HG03469 (cell line): Measurements from ENCODE around the gene LRRC51.
A peak's percentile ranks its signal among the peaks of the same experiment; 100 is the strongest.

Experiments used
- ATAC-seq: cut with Tn5 transposase; IDR thresholded peaks from one replicate; pipeline ENCODE4 v1.9.1; 2021; ENCODE audit warnings: mild to moderate bottlenecking, moderate library complexity, moderate number of reproducible peaks; ENCODE audit not compliant: unreplicated experiment

The LRRC51 gene

GRCh38 chr11:72080326-72081183 lies at the start of gene LRRC51, which contains the start of gene NUMA1:
Gene LRRC51, plus strand, starts transcription at chr11:72080850. Its CDS starts 8,234 bp downstream, at chr11:72089084.
Gene NUMA1, minus strand, starts transcription at chr11:72080542. Its CDS starts 44,599 bp downstream, at chr11:72035943.
- ATAC-seq: peak; percentile 88

- ATAC-seq: no peak
Observed at GRCh38 chr11:72036687-72037086, 44.0 kb upstream of the LRRC51 start.

- no peak for ATAC-seq
Observed at GRCh38 chr11:72037554-72038311, 42.9 kb upstream of the LRRC51 start.

GRCh38 chr11:72038491-72038890 lies 42.2 kb upstream of the LRRC51 start:
- no peak for ATAC-seq

GRCh38 chr11:72039031-72039855 lies 41.4 kb upstream of the LRRC51 start:
- ATAC-seq: no peak

- no peak for ATAC-seq
Observed at GRCh38 chr11:72039856-72040401, 40.7 kb upstream of the LRRC51 start.

GRCh38 chr11:72040491-72041363 lies 39.9 kb upstream of the LRRC51 start:
- no peak for ATAC-seq

GRCh38 chr11:72041364-72042063 lies 39.1 kb upstream of the LRRC51 start:
- ATAC-seq: no peak

GRCh38 chr11:72042064-72042745 lies 38.4 kb upstream of the LRRC51 start:
- no peak for ATAC-seq

GRCh38 chr11:72045849-72046248 lies 34.8 kb upstream of the LRRC51 start:
- ATAC-seq: no peak

- ATAC-seq: no peak
Observed at GRCh38 chr11:72048766-72049460, 31.7 kb upstream of the LRRC51 start.

- no peak for ATAC-seq
Observed at GRCh38 chr11:72058416-72059034, 22.1 kb upstream of the LRRC51 start.

GRCh38 chr11:72061739-72062396 lies 18.8 kb upstream of the LRRC51 start:
- no peak for ATAC-seq

- ATAC-seq: no peak
Observed at GRCh38 chr11:72066855-72067254, 13.8 kb upstream of the LRRC51 start.

- no peak for ATAC-seq
Observed at GRCh38 chr11:72067266-72067665, 13.4 kb upstream of the LRRC51 start.

GRCh38 chr11:72067676-72068075 lies 13.0 kb upstream of the LRRC51 start:
- ATAC-seq: no peak

- ATAC-seq: no peak
Observed at GRCh38 chr11:72069200-72069599, 11.4 kb upstream of the LRRC51 start.
